Epithelial cell of proximal tubule (primary cell): ENCODE results near the gene TM4SF20. TPM values are rescaled to one million over a fixed set of nuclear protein-coding genes. Genes with fewer than 3 reads are reported as not detected.

Source experiments
- DNase-seq: peaks from one replicate; pipeline ENCODE4 v3.0.0-alpha.2; 2011; ENCODE audit warnings: low read depth
- H3K4me3 ChIP-seq: 2 replicates; pipeline ENCODE4 v1.5.1; 2011; ENCODE audit warnings: low read depth, mild to moderate bottlenecking, low read length
- CTCF ChIP-seq: conservative IDR thresholded peaks from 2 replicates; pipeline ENCODE4 v1.5.1; 2012; ENCODE audit warnings: low read depth, mild to moderate bottlenecking, low read length
- total RNA-seq: library from RNA; depleted of rRNA; stranded (reverse); fragments of >200 nt; gene quantifications from 2 replicates; pipeline ENCODE4 v1.2.3, GENCODE V29; 2015

Gene TM4SF20
- total RNA-seq, 1 donor from 2014 or later = not detected

- H3K4me3 ChIP-seq = no peak overlapping the region
- no peak for DNase-seq
- TF ChIP-seq CTCF = no peak
Measured at GRCh38 chr2:227398684-227399670, 19.9 kb upstream of the TM4SF20 start.

GRCh38 chr2:227397562-227397961, 18.5 kb upstream of the TM4SF20 start:
- no peak for DNase-seq
- TF ChIP-seq CTCF = no peak

GRCh38 chr2:227395556-227395955, 16.4 kb upstream of the TM4SF20 start:
- no peak overlapping the region for H3K4me3 ChIP-seq
- no peak for TF ChIP-seq CTCF
- DNase-seq = no peak

More at GRCh38 chr2:227397562-227397961, 18.5 kb upstream of the TM4SF20 start:
- no peak overlapping the region for H3K4me3 ChIP-seq

- H3K4me3 ChIP-seq = no peak overlapping the region
- no peak for TF ChIP-seq CTCF
- DNase-seq = no peak
Measured at GRCh38 chr2:227394401-227394800, 15.3 kb upstream of the TM4SF20 start.

- TF ChIP-seq CTCF = no peak
Measured at GRCh38 chr2:227390468-227391256, 11.6 kb upstream of the TM4SF20 start.

GRCh38 chr2:227389661-227390060, 10.6 kb upstream of the TM4SF20 start:
- no peak for DNase-seq
- TF ChIP-seq CTCF = no peak
- H3K4me3 ChIP-seq = no peak overlapping the region

More at GRCh38 chr2:227390468-227391256, 11.6 kb upstream of the TM4SF20 start:
- H3K4me3 ChIP-seq = no peak overlapping the region
- no peak for DNase-seq
